ENCODE data around the gene CDKAL1.
"Not testable (repeated sequence)": the region's sequence is repeated elsewhere in the genome, so short reads cannot be mapped to it uniquely, and the experiment has no call there.

CDKAL1 gene

DNA sequence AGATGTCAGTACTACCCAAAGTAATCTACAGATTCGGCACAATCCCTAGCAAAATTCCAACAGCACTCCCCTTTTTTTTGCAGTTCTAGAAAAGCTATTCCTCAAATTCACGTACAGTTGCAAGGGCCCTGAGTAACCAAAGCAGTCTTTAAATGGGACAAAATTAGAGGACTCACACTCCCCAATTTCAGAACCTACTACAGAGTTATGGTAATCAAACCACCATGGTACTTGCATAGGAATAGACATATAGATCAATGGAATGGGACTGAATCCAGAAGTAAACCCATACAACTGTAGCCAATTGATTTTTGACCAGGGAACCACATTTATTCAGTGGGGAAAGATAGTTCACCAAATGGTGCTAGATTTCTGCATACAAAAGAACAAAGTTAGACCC, 350.8 kb downstream of the CDKAL1 start:
- DNase-seq = no peak

DNA sequence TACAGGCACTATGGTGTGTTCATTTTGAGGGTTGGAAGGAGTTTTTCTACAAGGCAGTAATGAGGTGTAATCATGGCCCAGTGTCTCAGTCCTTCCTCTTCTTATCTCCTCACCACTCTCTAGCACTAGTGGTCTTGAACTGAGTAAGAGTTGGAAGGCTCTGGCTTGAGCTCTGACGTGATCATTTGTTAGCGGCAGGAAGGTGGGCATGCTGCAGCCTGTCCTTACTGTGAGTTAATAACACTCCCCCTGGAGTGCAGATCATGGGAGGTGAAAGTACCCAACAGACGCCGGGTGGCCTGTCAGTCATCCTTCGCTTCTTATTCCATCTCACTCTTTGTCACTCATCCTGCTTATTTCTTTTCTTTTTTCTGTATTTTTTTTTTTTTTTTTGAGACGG, 356.9 kb downstream of the CDKAL1 start:
- no peak for DNase-seq

DNA sequence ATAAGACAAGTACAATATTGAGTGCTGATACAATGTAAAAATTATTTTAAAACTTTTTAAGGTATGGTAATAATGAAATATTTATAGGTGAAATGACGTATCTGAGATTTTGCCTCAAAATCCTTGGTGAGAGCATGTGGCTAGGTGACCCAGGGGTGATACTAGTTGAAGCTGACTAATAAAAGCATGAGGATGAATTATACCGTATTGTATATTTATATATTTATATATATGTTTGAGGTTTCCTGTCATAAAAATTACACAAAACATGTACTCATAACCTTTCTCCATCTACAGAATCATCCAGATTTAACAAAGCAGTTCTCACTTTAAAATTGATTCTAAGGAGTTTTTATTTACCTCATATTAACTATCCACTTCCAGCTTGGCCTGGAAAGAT, 358.1 kb downstream of the CDKAL1 start:
- no peak for DNase-seq

DNA sequence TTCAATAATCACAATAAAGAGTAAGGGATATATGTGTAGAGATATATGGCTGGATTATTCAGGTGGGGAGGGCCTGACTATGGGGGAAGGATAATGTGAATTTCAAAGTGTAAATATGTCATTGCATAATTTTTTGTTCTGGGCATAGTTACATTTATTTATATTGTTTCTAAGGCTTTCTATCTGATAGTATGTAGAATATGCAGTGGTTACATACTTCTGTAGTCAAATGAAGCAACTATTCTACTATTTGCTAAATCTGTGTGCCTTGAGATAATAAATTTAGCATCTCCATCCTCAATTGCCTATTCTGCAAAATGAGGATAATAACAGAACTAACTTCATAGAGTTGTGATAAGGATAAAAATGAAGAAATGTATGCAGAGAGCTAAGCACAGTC, 359.2 kb downstream of the CDKAL1 start:
- no peak for DNase-seq

DNA sequence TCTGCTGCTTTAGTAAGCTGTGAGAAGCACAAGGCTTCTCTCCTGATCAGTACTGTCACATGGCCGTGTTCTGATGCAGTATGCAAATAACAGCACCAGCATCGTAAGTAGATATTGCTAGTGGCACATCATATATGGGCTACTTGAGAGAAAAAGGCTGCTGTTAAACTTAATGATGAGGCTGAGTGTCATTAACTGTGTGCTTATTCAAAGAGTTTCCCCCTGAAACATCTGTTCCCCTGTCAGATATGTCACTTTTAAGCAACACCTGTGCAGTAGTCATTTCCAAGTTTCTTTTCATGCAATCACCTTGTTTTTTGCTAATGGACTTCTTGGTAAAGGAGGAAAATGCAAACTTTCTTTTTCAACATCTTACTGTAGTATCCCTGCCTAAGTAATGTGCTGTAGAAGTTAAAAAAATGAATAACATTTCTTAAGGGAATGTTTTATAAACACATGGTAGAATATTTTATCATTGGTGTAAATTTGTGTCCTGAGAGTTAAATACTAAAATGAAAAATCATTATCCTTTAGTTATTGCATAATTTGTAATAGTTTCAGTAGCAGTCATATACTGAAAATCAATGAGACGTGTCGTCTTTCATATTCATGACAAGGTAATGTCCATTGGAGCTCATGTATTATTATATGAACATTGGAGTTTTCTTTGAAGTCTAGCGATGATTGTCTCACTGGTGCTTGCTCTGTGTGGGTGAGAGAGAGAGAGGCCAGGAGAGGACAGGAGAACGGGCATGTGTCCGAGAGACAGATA, 366.3 kb downstream of the CDKAL1 start:
- DNase-seq = no peak

DNA sequence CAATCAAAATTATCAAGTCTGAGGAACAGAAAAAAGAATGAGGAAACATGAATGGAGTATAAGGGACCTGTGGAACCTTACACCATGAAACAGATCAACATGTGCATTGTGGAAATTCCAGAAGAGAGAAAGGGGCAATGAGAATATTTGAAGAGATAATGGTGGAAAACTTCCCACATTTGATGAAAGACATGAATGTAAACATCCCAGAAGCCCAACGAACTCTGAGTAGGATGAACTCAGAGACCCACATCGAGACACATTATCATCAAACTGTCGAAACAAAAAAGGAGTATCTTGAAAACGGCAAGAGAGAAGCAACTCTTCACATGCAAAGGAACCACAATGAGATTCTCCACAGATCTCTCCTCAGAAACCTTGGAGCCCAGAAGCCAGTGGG, 371.1 kb downstream of the CDKAL1 start:
- no peak for DNase-seq

DNA sequence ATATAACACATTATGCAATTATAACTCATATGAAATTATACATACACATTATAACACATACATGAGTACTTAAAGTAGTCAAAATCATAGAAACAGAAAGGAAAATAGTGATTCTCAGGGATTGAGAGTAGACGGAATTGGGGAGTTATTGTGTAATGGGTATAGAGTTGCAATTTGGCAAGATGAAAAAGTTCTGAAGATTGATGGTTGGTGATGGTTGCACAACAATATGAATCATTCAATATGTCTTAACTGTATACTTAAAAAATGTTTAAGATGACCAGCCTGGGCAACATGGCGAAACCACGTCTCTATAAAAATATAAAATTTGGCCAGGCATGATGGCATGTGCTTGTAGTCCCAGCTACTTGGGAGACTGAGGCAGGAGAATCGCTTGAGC, 372.7 kb downstream of the CDKAL1 start:
- peak; percentile 12 to 71 (median 44) for DNase-seq

DNA sequence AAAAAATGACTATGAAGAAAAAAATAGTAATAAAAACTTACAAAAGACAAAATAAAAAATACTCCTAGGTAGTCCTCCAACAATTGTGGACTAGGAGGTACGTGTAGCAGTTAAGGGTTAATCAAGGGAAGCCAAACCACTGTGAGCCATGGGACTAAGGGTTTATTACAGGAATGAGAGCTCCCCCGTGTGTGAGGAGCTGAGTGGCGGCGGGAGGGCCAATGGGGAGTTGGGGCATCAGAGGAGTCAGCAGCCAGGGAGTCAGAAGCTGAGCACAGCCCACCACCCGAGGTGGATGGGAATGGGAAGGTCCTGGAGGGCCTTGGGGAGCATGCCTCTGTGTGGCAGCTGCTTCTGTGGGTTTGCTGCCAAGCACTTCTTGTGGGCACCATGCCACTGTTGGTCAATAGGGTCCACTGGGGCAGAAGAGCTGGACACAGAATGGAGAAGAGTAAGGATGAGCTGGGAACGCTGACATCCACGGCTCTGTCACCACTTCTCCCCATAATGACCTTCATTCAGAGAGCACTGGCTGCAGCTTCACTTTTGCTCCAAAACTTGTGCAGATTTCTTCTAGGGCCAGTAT, 373.3 kb downstream of the CDKAL1 start:
- DNase-seq = no peak

DNA sequence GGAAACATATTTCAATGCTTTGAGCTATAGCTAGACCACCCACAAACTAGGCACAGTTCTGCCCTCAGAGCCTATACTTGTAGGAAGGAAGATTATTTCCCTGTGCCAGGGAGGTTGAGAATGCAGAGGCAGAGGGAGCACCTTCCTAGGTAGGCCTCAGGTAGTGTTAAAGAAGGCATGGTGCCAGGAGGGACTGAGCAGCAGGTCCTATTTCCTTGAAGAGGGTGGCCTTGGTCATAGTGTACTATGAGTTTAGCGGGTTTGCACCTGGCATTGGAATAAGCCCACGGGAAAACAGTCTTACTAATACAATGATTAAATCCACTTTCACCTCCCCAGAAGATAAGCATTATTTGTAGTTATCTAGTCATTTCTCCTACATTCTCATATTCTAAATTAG, 375.4 kb downstream of the CDKAL1 start:
- no peak for DNase-seq

DNA sequence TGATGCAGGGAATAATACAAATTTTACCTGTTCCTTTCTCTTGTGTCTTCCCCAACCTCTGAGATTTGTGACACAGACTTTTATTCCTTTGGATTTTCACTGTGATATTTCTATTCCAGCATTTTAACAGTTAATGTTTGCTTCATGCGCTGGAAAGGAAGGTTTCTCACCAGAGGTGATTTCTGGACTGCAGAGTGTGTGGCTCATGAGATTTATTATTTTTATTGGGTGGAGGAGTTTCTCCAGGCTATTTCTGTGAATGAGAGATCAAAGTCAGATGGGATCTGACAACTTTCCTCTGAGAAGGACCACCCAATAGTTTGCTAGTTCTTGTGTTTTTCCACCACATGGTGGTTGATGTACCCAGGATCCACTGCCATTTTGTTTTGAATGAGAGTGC, 377.5 kb downstream of the CDKAL1 start:
- DNase-seq = no peak

DNA sequence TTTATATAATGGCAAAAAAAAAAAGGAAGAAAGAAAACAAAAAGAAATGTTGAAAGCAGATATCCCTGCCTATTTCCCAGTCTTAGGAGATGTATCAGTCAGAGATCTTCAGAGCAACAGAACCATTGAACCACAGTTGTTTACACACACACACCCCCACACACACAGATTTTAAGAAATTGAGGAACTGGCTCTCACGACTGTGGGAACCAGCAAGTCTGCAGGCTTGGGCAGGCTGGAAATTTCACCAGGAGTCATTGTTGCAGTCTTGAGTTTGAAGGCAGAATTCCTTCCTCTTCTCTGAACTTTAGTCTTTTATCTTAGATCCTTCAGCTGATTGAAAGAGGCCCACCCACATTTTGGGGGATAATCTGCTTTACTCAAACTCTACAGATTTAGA, 380.9 kb downstream of the CDKAL1 start:
- DNase-seq = peak; percentile 77 to 91 (median 86)

DNA sequence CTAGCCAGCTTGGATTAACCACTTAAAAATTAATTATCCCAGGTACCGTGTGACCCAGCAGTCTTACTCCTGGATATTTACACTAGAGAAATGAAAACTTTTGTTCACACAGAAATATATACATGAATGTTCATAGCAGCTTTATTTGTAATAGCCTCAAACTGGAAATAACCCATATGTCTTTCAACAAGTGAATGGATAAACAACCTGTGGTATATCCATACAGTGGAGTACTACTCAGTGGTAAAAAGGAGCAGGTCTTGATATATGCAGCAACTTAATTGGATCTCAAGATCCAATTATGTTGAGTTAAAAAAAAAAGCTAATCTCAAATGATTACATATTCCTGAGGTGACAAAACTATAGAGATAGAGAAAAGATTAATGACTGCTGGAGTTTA, 381.4 kb downstream of the CDKAL1 start:
- DNase-seq = no peak

DNA sequence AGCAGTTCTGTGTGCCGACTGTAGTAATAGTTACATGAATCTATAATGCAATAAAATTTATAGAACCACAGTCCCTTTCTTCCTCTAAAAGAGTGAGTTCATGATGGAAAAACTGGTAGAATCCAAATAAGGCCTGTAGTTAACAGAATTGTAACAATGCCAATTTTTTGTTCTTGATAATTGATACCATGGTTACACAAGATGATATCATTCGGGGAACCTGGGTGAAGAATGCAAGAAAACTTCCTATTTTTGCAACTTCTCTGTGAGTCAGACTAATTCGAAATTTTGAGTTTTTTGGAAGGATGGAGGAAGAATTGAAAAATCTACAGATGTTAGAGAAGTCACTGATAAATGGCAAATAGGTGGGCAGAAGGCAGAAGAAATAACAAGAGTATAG, 381.8 kb downstream of the CDKAL1 start:
- peak; percentile 7 to 79 (median 42) for DNase-seq

DNA sequence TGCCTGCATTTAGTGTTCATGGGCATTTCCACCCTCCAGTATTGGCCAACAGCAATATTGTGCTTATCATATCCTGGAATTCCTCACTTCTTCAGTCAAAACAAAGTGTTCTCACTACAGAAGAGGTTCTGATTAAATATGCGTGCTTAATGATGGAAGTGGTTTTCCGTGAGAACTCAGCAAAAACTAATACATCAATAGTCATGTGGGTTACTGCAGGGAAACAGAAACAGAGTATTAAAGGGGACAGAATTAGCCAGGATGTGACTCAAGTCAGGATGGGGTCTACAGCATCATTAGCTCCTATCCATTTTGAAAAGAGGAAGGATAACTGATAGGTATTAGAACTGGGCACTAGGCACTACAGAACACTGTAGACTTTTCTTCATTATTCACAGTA, 384.6 kb downstream of the CDKAL1 start:
- no peak for DNase-seq

DNA sequence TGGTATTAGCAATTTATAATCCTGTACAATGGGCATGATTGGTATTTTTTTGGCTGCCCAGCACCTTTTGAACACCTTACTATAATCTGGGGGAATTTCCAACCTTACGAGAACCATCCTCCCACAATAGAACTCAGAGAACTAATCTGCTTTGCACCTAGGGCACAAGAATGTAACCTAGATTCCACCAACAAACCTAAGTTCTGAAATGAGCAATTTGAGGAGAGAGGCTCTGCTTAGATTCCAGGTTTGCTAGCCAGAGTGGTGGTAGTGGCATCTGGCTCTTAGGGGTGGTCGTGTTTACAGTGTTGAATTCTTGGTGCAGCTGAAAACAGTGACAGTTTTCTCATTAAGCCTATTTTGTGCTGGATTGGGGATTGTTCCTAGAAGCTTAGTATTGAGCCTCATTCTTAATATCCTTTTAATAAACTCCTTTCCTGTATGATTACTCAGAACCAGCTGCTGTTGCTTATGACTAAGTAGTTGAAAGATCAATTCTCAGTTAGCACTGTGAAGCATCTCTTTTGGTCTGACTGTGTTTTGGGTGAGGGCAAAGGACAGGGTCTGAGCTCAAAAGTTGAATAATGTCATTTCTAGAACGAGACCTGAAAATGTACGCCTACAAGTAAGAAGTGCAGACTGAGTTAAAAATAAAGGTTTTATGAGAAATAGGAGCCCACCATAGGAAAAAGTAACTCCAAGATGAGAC, 385.6 kb downstream of the CDKAL1 start:
- peak in 1 of 4 experiments; percentile 3 for DNase-seq

DNA sequence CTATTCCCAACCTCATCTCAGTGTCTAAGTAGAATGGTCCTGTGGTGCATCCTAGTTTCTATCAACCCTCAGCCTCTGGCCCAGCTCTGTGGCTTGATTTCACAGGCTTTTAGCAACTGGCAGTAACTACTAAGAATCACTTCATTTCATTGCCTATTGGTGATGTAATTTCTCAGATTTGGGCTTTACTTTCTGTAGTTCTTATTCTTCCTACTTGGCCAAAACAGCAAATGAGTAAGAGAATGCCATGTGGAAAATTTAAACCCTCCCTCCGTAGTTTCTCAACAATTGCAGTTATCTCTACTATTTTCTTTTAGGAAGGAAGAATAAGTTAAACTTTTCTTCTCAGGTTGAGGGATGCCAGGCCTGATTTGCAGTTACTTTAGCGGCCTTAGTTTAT, 387.3 kb downstream of the CDKAL1 start:
- DNase-seq = no peak

DNA sequence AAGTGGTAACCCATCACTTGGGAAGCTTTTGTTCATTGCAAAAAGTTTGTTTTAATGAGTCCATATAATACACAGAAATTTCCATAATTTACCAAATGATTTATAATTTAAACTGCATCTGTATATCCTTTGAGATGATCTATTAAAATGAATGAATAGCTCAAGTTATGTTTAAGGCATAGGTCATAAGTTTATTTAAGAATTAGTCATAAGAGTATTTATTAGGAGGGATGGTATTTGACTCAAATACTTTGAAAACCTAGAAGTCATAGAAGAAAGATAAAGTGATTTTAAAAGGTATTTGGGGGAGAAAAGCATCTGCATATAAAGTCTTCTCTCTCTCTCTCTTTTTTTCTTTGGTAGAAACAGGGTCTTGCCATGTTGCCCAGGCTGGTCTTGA, 388.5 kb downstream of the CDKAL1 start:
- DNase-seq = no peak

DNA sequence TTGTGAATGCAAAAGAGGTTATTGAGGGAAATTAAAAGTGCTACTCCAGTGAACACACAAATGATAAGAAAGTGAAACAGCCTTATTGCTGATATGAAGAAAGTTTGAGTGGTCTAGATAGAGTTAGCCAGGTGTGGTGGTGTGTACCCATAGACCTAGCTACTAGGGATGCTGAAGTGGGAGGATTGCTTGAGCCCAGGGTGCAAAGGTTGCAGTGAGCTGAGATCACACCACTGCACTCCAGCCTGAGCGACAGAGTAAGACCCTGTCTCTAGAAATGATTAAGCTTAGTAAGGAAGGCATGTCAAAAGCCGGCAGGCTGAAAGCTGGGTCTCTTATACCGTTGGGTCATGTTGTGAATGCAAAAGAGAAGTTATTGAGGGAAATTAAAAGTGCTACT, 389.8 kb downstream of the CDKAL1 start:
- not testable (repeated sequence) for DNase-seq

DNA sequence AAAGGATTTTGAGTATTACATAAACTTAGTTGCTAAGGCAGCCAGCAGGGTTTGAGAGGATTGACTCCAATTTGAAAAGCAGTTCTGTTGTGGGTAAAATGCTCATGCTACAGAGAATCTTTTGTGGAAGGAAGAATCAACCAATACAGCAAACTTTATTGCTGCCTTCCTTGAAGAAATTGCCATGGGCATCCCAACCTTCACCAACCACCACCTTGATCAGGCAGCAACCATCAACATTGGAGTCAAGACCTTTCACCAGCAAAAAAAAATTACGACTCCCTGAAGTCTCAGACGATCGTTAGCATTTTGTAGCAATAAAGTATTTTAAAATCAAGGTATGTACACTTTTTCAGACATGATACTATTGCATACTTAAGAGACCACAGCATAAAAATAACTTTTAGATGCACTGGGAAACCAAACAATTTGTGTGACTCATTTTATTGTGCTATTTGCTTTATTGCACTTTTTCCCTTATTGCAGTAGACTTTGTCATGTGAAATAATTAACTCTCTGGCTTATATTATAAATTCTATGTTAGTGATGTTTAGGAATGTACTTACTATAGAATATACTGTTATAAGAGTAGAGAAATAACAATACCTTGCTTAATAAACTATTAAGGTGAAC, 390.8 kb downstream of the CDKAL1 start:
- DNase-seq = no peak

DNA sequence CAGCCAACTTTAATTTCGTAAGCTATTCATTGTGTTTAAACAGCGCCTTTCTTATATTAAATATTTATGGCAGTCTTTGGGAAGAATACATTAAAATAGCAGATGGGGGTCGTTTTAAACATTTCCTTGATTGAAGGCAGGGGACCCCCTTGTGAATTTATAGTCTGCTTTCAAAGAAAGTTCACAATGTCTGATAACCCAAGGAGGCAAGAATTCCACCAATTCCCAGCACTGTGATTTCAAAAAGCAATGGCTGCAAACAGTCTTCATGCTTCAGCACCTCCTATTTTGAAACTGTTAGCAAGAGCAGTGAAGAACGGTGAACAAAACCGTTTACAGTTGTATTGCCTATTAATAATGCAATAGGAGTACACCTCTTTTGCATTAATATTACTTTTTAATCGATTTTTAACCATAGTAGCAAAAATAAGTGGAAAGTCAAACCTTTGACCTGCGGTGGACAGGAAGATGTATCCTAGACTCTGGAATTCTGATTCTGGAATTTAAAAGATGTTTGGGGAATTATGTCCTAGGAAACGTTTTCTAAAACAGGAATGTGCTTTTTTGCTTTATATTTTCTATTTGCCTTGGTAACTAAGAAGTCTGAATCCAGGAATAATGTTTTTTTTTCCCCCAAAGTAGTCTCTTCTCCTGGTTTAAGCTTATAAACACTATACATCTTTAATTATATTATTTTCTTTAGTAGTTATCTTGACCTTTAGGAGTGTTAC, 393.0 kb downstream of the CDKAL1 start:
- no peak for DNase-seq

DNA sequence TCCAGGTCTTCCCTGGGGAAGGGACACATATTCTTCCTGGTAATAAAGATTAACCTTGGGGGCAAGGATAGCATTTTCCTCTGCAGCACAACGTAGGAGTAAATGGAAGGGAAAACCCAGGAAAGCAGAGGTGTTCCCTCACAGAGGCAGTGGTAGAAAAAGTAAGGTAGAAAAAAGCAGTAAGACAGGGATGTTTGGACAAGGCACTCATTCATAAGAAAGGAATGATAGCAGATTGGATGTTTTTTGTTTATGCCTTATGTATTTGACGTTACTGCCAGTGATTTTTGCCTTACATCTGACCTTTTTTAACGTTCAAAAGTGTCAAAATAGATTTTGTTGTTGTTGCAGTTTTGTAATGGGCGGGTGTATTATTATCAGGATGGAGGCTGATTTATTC, 395.0 kb downstream of the CDKAL1 start:
- no peak for DNase-seq

DNA sequence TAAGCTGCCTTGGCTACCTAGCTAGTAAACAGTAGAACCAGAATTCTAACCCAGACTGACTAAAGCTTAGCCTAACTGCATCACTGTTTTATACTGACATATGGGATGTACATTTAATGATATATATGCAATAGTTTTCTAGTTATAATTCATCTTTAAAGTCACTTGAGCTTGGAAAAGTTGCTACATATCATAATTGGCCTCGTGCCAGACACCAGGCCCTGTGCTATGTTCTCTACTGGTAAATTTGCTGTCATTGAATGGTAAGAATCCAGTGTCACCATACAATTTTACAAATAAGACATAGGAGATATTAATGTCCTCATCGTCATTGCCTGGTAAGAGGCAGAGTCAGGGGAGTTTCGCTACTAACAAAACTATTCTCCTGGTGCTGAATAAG, 396.8 kb downstream of the CDKAL1 start:
- peak in 1 of 4 experiments; percentile 18 for DNase-seq

DNA sequence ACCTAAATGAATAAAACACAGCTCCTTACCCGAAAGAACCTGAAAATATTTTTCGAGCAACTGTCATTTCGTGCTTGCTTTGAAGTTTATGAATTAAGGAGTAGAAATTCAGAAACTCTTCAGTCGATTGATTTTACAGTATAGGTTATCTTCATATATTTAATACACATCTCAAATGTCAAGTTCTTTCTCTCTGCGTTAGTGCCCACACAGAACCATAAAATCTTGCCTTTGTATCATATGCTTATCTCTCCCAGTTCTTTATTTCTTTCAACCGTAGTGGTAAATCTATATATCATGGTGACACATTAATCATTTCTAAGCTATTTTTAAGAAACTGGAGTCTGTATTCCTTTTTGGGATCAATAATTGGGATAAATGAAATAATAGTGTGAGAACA, 397.5 kb downstream of the CDKAL1 start:
- DNase-seq = no peak
